GM12891 (cell line): Measurements from ENCODE around the gene ERN1.

Source experiments
- DNase-seq: peaks from one replicate; pipeline ENCODE4 v3.0.0; 2011; ENCODE audit warnings: low spot score; ENCODE audit not compliant: insufficient read length
- FAIRE-seq: peaks from 2 replicates; lab custom pipeline; 2011; peaks lifted over from hg19 to GRCh38; lab: Jason Lieb, UNC
- PAX5 ChIP-seq: IDR thresholded peaks from 2 replicates; pipeline ENCODE4 v1.6.1; 2011; ENCODE audit warnings: low read length, moderate library complexity, mild to moderate bottlenecking; ENCODE audit not compliant: insufficient read depth, severe bottlenecking
- POLR2A ChIP-seq: IDR thresholded peaks from 2 replicates; pipeline ENCODE4 v1.6.1; 2011; ENCODE audit warnings: low read depth, low read length, control low read depth
- POLR2AphosphoS5 ChIP-seq: IDR thresholded peaks from 2 replicates; pipeline ENCODE4 v1.6.1; 2011; ENCODE audit warnings: low read depth, low read length, control low read depth
- POU2F2 ChIP-seq: IDR thresholded peaks from 2 replicates; pipeline ENCODE4 v1.6.1; 2011; ENCODE audit warnings: low read depth, mild to moderate bottlenecking, control low read depth, low read length, moderate library complexity
- SPI1 ChIP-seq: IDR thresholded peaks from 2 replicates; pipeline ENCODE4 v1.6.1; 2011; ENCODE audit warnings: low read depth, low read length, control low read depth
- TAF1 ChIP-seq: IDR thresholded peaks from 2 replicates; pipeline ENCODE4 v1.6.1; 2011; ENCODE audit warnings: low read depth, low read length, control low read depth

Gene ERN1

DNA sequence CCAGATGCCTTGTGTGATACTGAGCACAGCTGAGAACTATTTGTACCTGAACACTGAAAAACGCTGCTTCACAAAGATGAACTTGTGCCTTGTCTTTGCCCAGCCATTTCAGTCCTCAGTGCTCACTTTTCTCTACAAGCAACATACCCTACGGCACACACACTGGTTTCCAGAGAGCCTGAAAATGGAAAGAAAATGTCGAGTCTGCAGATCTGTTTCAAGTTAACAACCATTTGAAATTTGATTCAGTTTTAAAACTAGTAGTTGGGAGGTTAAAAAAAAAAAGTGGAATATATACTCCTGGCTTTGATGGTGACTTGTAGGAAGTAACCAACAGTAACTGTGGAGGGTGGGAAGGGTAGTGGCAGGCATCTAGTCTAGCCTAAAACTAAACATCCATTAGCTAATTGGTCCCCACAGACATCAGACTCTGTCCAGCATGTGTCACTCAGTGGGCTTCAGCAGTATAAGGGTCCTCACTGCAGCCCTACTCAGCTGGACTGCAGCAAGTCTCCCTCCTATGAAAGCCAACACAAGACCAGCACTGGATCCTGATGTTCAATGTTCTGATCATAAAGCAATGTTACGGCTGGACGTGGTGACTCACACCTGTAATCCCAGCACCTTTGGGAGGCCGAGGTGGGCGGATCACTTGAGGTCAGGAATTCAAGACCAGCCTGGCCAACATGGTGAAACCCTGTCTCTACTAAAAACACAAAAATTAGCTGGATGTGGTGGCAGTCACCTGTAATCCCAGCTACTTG lies 27.1 kb downstream of the ERN1 start:
- TF ChIP-seq PAX5: no peak
- no peak for TF ChIP-seq POLR2AphosphoS5
- TF ChIP-seq POU2F2: no peak
- no peak for TF ChIP-seq POLR2A
- TF ChIP-seq TAF1: no peak
- TF ChIP-seq SPI1: no peak
- no peak for DNase-seq
- no peak for FAIRE-seq

DNA sequence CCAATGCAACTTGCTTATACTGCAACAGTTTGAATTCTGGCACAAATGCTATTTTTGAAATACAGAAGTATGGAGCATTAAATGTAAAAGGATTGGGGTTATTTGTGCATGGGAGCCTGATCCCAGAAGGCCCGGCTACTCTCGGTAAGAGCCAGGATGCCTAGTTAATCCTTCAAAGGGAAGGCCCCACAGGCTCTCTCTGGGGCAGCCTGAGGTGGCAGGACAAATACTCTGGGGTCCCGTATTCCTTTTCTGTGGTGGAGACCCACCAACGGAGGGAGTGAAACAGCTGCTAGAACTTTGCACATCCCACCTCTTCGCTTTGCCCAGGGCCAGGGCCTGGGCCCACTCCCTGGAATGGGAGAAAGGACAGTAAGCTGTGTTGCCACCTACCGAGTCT lies 30.4 kb downstream of the ERN1 start:
- FAIRE-seq (no peak), DNase-seq (no peak)
- no peak for TF ChIP-seq POLR2A
- TF ChIP-seq PAX5: no peak
- TF ChIP-seq POU2F2: no peak
- TF ChIP-seq TAF1: no peak
- TF ChIP-seq POLR2AphosphoS5: no peak
- no peak for TF ChIP-seq SPI1

DNA sequence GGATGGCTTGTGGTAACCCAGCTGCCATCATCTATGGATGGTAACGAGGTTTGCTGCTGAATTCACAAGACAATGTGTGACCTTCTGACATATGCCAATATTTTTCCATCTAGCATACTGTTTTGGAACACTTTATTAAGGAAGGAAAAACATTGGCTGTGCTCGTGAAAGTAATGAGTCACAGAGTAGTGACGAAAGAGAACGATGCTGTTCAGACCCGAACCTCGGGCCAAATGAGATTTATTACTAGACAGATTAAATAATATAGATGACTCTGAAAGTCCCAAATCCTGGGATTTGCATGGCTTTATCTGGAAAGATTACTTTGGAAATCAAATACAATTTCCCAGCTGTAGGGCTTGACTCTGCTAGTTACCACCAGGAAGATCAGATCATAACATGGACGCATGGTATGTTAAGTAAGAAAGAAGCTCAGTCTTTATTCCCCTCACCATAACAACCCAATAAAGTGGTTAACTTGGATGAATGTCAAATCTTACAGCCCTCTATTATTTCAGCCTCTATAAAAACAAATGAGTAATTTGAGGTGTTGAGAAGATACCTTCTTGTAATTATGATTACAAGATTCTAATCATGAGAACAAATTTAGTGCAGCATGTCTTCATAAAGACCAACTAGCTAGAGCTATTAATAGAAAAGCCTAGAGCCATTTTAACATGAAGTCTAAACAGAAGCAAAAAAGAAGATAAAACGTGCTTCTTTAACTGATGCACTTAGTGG lies 32.6 kb downstream of the ERN1 start:
- no peak for FAIRE-seq

DNA sequence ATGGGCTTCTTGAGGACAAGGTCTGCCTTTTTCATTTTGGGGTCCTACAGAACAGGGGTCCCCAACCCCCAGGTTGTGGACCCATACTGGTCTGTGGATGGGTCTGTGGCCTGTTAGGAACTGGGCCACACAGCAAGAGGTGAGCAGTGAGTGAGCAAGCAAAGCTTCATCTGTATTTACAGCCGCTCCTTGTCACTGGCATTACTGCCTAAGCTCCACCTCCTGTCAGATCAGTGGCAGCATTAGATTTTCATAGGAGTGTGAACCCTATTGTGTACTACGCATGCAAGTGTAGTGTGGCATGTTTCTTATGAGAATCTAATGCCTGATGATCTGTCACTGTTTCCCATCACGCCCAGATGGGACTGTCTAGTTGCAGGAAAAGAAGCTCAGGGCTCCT lies 33.9 kb downstream of the ERN1 start:
- FAIRE-seq: no peak
- no peak for TF ChIP-seq PAX5
- no peak for TF ChIP-seq POLR2A
- no peak for TF ChIP-seq POLR2AphosphoS5
- TF ChIP-seq POU2F2: no peak
- TF ChIP-seq TAF1: no peak
- no peak for TF ChIP-seq SPI1

More for the DNA sequence above, 32.6 kb downstream of the ERN1 start:
- no peak for DNase-seq
- no peak for TF ChIP-seq POLR2A

DNA sequence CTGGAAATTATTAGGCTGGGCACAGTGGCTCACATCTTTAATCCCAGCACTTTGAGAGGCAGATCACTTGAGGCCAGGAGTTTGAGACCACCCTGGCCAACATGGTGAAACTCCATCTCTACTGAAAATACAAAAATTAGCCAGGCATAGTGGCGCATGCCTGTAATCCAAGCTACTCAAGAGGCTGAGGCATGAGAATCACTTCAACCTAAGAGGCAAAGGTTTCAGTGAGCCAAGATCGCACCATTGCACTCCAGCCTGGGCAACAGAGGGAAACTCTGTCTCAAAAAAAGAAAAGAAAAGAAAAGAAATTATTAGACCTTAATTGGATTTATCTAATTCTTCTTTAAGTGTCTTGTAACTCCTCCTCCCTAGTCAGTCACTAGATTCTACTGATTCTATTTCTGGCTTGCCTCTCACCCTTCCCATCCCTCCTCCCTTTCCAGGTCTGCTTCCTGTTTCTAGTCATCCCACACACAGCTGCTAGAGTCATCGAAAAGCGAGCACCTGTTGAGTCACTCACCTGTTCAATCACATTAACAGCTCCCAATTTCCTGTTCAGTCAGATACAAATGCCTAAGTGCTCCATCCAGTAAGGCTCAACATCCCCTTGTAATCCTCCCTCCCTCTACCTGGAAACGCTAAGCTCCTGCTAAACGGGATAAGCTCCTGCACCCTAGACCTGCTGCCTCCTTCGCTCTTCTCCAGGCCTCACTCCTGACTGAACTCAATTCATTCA lies 34.6 kb downstream of the ERN1 start:
- FAIRE-seq (peak; percentile 23), DNase-seq (no peak)
- TF ChIP-seq PAX5 (no peak), SPI1 (no peak), POLR2AphosphoS5 (no peak), TAF1 (no peak), POLR2A (no peak), POU2F2 (no peak)

More for the DNA sequence above, 33.9 kb downstream of the ERN1 start:
- no peak for DNase-seq

DNA sequence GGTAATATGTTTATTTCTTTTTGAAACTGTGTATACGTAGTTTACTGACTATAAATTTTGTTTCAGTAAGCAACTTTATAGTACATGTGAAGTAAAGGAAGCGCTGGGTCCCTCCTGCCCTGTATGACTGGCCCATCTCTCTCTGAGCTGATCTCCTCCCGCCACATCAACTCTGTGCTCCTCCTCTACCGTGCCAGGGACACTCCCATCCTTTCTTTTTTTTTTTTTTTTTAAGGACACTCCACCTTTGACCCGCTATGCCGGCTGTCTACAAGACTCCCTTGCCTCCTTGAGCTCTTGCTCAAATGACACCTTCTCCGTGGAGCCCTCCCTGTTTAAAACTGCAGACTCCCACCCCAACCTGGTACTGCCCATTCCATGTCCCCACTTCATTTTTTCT lies 35.5 kb downstream of the ERN1 start:
- TF ChIP-seq POLR2AphosphoS5 (no peak), SPI1 (no peak), PAX5 (no peak), POU2F2 (no peak), TAF1 (no peak), POLR2A (no peak)
- no peak for FAIRE-seq
- DNase-seq: no peak

DNA sequence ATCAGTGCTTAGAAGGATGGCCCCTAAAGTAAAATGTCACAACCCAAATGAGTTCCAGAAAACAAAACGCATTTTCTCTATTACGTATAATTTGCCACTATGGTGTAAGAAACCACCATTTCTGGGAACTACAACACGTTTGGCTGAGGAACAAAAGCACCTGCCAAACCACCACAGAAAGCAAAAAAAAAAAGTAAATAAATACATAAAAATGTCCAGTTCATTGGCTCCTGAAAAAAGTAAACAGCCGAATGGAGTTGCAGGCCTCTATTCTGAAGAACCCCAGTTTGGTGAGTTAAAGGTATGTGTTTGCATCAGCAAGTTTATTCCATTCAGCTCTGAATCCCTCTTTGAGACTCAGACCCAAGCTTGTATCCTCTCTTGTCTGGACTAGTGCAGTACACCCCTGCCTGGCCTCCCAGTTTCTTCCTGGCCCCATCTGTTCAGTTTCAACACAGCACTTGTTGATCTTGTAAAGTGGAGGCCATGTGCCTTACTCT lies 36.9 kb downstream of the ERN1 start:
- DNase-seq: no peak
- no peak for FAIRE-seq
- TF ChIP-seq POLR2AphosphoS5: no peak
- no peak for TF ChIP-seq SPI1
- no peak for TF ChIP-seq POLR2A

DNA sequence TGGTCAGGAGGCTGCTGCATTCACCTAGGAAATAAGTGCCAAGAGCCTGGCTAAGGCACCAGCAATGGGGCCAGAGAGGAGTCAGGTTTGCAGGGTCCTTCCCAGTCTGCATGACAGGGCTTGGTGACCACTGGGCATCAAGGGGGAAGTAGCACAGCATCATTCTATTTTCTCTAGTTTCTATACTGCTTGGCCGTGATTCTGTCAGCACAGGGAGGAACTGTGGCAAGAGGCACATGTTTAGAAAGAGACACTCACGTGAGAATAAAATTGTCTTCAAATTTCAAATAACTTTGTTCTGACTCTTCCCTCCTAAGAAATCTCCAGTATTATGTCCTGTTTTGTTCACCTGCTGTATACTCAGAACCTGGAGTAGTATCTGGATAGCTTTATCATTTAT lies 37.8 kb downstream of the ERN1 start:
- TF ChIP-seq TAF1 (no peak), SPI1 (peak; percentile 60), POLR2A (no peak)
- FAIRE-seq: no peak
- no peak for DNase-seq

DNA sequence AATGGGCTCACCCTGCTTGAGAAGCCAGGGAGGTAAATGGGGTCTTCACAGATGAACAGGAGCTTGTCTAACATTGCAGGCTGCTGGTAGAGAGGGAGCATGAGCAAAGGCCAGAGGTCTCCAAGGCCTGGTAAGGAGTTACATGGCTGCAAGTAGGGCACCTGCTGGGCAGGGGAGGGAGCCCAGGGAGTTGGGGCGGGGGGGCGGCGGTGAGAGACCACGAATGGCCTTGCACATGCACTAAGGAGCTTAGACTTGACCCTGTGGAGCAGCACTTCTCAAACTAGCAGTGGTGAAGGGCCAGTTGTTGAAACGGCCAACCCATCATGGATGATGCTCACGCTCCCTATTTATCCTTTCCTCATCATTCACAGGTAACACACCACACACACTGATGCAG lies 38.4 kb downstream of the ERN1 start:
- FAIRE-seq (no peak), DNase-seq (no peak)
- TF ChIP-seq POLR2A (no peak), PAX5 (no peak), SPI1 (no peak), TAF1 (no peak), POU2F2 (no peak), POLR2AphosphoS5 (no peak)
